Neuronal stem cell (in vitro differentiated cells): ENCODE results near the gene SNX2.

ENCODE experiments used
- DNase-seq: peaks from one replicate; pipeline ENCODE4 v3.0.0-alpha.2; 2013; ENCODE audit warnings: low spot score
- H2AFZ ChIP-seq: one replicate; pipeline ENCODE4 v1.6.1; 2013; ENCODE audit warnings: mild to moderate bottlenecking, low read length, inconsistent platforms
- H2AK5ac ChIP-seq: 2 replicates; pipeline ENCODE4 v1.6.1; 2013; ENCODE audit warnings: low read depth, mild to moderate bottlenecking, inconsistent platforms, low read length, moderate library complexity, mixed read lengths
- H2BK120ac ChIP-seq: 2 replicates; pipeline ENCODE4 v1.6.1; 2013; ENCODE audit warnings: low read depth, mild to moderate bottlenecking, inconsistent platforms, low read length, moderate library complexity, mixed read lengths
- H2BK12ac ChIP-seq: one replicate; pipeline ENCODE4 v1.6.1; 2013; ENCODE audit warnings: low read length, inconsistent platforms
- H2BK15ac ChIP-seq: 2 replicates; pipeline ENCODE4 v1.6.1; 2013; ENCODE audit warnings: mild to moderate bottlenecking, low read length, inconsistent platforms, mixed read lengths
- H2BK5ac ChIP-seq: one replicate; pipeline ENCODE4 v1.6.1; 2013; ENCODE audit warnings: inconsistent platforms, mild to moderate bottlenecking, low read length, moderate library complexity
- H3K14ac ChIP-seq: one replicate; pipeline ENCODE4 v1.6.1; 2013; ENCODE audit warnings: low read length, inconsistent platforms
- H3K18ac ChIP-seq: 2 replicates; pipeline ENCODE4 v1.6.1; 2013; ENCODE audit warnings: low read length, inconsistent platforms
- H3K23ac ChIP-seq: 2 replicates; pipeline ENCODE4 v1.6.1; 2013; ENCODE audit warnings: low read depth, mild to moderate bottlenecking, mixed read lengths, low read length, inconsistent platforms; ENCODE audit not compliant: poor library complexity
- H3K27ac ChIP-seq: replicated peaks from 3 replicates; pipeline ENCODE4 v1.5.1; 2013; ENCODE audit warnings: low read length, inconsistent platforms
- H3K27me3 ChIP-seq, 3 experiments: 2 replicates each; pipeline ENCODE4 v1.6.1; 2013; ENCODE audit warnings: low read length in 3 of 3, mild to moderate bottlenecking in 2 of 3, inconsistent platforms in 1 of 3, low read depth in 1 of 3, mixed read lengths in 1 of 3, moderate library complexity in 1 of 3; ENCODE audit not compliant: control insufficient read depth in 3 of 3, insufficient read depth in 3 of 3
- H3K36me3 ChIP-seq, 2 donors: replicated peaks in 1 of 2; 2 replicates each; pipeline ENCODE4 v1.6.1; 2013; ENCODE audit warnings: low read length in 2 of 2; ENCODE audit not compliant: control insufficient read depth in 2 of 2, insufficient read depth in 2 of 2
- H3K4ac ChIP-seq: 2 replicates; pipeline ENCODE4 v1.6.1; 2013; ENCODE audit warnings: inconsistent platforms, mild to moderate bottlenecking, low read length, moderate library complexity
- H3K4me1 ChIP-seq, 2 donors: 1 replicate in 1 of 2; 2 replicates in 1 of 2; pipeline ENCODE4 v1.6.1; 2013; ENCODE audit warnings: low read length in 2 of 2, low read depth in 1 of 2; ENCODE audit not compliant: control insufficient read depth in 2 of 2, insufficient read depth in 1 of 2
- H3K4me2 ChIP-seq: one replicate; pipeline ENCODE4 v1.6.1; 2013; ENCODE audit warnings: mild to moderate bottlenecking, low read length, inconsistent platforms; ENCODE audit not compliant: insufficient read depth, poor library complexity, severe bottlenecking
- H3K4me3 ChIP-seq, 2 donors: 2 replicates each; pipeline ENCODE4 v1.5.1; 2013; ENCODE audit warnings: low read length in 2 of 2, mild to moderate bottlenecking in 2 of 2, inconsistent platforms in 1 of 2, moderate library complexity in 1 of 2
- H3K79me1 ChIP-seq: one replicate; pipeline ENCODE4 v1.6.1; 2013; ENCODE audit warnings: low read depth, mild to moderate bottlenecking, inconsistent platforms, low read length, moderate library complexity
- H3K9ac ChIP-seq: one replicate; pipeline ENCODE4 v1.6.1; 2013; ENCODE audit warnings: mild to moderate bottlenecking, low read depth, low read length, inconsistent platforms; ENCODE audit not compliant: poor library complexity
- H3K9me3 ChIP-seq, 2 donors: replicated peaks in 1 of 2; 2 replicates each; pipeline versions ENCODE3 to v1.6.1; 2013; ENCODE audit warnings: low read length in 2 of 2, mild to moderate bottlenecking in 2 of 2, inconsistent platforms in 1 of 2, low read depth in 1 of 2, mixed read lengths in 1 of 2, moderate library complexity in 1 of 2; ENCODE audit not compliant: control insufficient read depth in 2 of 2, insufficient read depth in 1 of 2
- H4K8ac ChIP-seq: one replicate; pipeline ENCODE4 v1.6.1; 2013; ENCODE audit warnings: low read depth, mild to moderate bottlenecking, inconsistent platforms, low read length, moderate library complexity
- H4K91ac ChIP-seq: one replicate; pipeline ENCODE4 v1.6.1; 2013; ENCODE audit warnings: low read length, low read depth, mild to moderate bottlenecking, inconsistent platforms; ENCODE audit not compliant: poor library complexity
- WGBS, 2 donors: extraction: QIAGEN DNeasy Blood & Tissue Kit; methylation state at CpG; one replicate each; pipeline ENCODE4 v1.1.7; 2013; ENCODE audit warnings: missing lambda C conversion rate in 2 of 2, mixed read lengths in 1 of 2; ENCODE audit not compliant: insufficient read length in 2 of 2, insufficient replicate concordance in 1 of 2; ENCODE audit errors: extremely low coverage in 2 of 2; 5-methylcytosine and 5-hydroxymethylcytosine counted together

SNX2 gene

GRCh38 chr5:122770477-122770876, 4.4 kb upstream of the SNX2 start:
- Histone ChIP-seq H2AK5ac (no peak overlapping the region), H2BK120ac (no peak overlapping the region), H2BK5ac (no peak overlapping the region), H4K8ac (no peak overlapping the region), H3K23ac (no peak overlapping the region), H2BK12ac (no peak overlapping the region), H3K14ac (no peak overlapping the region), H3K4me1 (peaks cover 0 to 6% of the 10 kb centered on the region in 2 donors), H3K9ac (no peak overlapping the region), H3K27ac (no peak overlapping the region), H3K4ac (no peak overlapping the region), H2BK15ac (no peak overlapping the region), H3K4me2 (no peak overlapping the region), H3K18ac (no peak overlapping the region), H3K79me1 (peaks cover 3% of the 10 kb centered on the region), H3K36me3 (no peaks in the 10 kb centered on the region), H3K4me3 (no peak overlapping the region), H3K27me3 (peaks cover 0 to 25% (median 0%) of the 10 kb centered on the region in 3 experiments), H3K9me3 (no peaks in the 10 kb centered on the region), H4K91ac (no peak overlapping the region), H2AFZ (no peak overlapping the region)
- no CpG with 5 or more reads among the region's 3 CpGs for WGBS, 2 donors
- DNase-seq, result no peak

- H2AK5ac ChIP-seq, result no peak overlapping the region
- H4K8ac ChIP-seq, result no peak overlapping the region
- H3K4me1 ChIP-seq, result peaks cover 7 to 8% of the 10 kb centered on the region in 2 donors
- no peak overlapping the region for H2BK5ac ChIP-seq
- no peak overlapping the region for H3K4me3 ChIP-seq
- no peak overlapping the region for H2BK12ac ChIP-seq
- H3K14ac ChIP-seq, result no peak overlapping the region
- H3K27me3 ChIP-seq, result peaks cover 0 to 23% (median 0%) of the 10 kb centered on the region in 3 experiments
- no peak overlapping the region for H3K4ac ChIP-seq
- H3K9me3 ChIP-seq, result no peaks in the 10 kb centered on the region
- H2BK15ac ChIP-seq, result no peak overlapping the region
- no peak overlapping the region for H2AFZ ChIP-seq
- H3K36me3 ChIP-seq, result no peaks in the 10 kb centered on the region
- no peak overlapping the region for H4K91ac ChIP-seq
- DNase-seq, result no peak
- WGBS, 2 donors, result no CpG with 5 or more reads among the region's 1 CpG
- H3K18ac ChIP-seq, result no peak overlapping the region
- no peak overlapping the region for H3K9ac ChIP-seq
- H3K79me1 ChIP-seq, result peaks cover 3% of the 10 kb centered on the region
- no peak overlapping the region for H3K27ac ChIP-seq
- H2BK120ac ChIP-seq, result no peak overlapping the region
- no peak overlapping the region for H3K23ac ChIP-seq
- no peak overlapping the region for H3K4me2 ChIP-seq
Measured at GRCh38 chr5:122772446-122772845, 2.4 kb upstream of the SNX2 start.

- H3K4me2 ChIP-seq, result no peak overlapping the region
- H2AK5ac ChIP-seq, result no peak overlapping the region
- no peak overlapping the region for H4K91ac ChIP-seq
- no peak overlapping the region for H2BK5ac ChIP-seq
- H2AFZ ChIP-seq, result no peak overlapping the region
- H3K27ac ChIP-seq, result no peak overlapping the region
- no peak overlapping the region for H2BK120ac ChIP-seq
- no peak overlapping the region for H2BK15ac ChIP-seq
- H3K4me1 ChIP-seq, result peaks cover 7 to 8% of the 10 kb centered on the region in 2 donors
- no peak overlapping the region for H3K4ac ChIP-seq
- peaks cover 3% of the 10 kb centered on the region for H3K79me1 ChIP-seq
- no peak overlapping the region for H3K4me3 ChIP-seq
- no peak for DNase-seq
- no peak overlapping the region for H2BK12ac ChIP-seq
- H3K9ac ChIP-seq, result no peak overlapping the region
- no peaks in the 10 kb centered on the region for H3K9me3 ChIP-seq
- no peak overlapping the region for H3K18ac ChIP-seq
- H3K23ac ChIP-seq, result no peak overlapping the region
- WGBS, 2 donors, result no CpG with 5 or more reads among the region's 3 CpGs
- H3K27me3 ChIP-seq, result peaks cover 0 to 22% (median 0%) of the 10 kb centered on the region in 3 experiments
- H4K8ac ChIP-seq, result no peak overlapping the region
- H3K36me3 ChIP-seq, result no peaks in the 10 kb centered on the region
- no peak overlapping the region for H3K14ac ChIP-seq
Measured at GRCh38 chr5:122773619-122774018, 1.3 kb upstream of the SNX2 start.

- Histone ChIP-seq H2BK120ac (no peak overlapping the region), H3K18ac (no peak overlapping the region), H4K8ac (no peak overlapping the region), H3K4me3 (peak overlapping the region; percentile 66 to 98), H3K4ac (no peak overlapping the region), H2BK15ac (no peak overlapping the region), H3K9ac (no peak overlapping the region), H3K27me3 (peaks cover 0 to 20% (median 0%) of the 10 kb centered on the region in 3 experiments), H3K14ac (no peak overlapping the region), H3K4me1 (peaks cover 7 to 8% of the 10 kb centered on the region in 2 donors), H3K23ac (no peak overlapping the region), H3K36me3 (no peaks in the 10 kb centered on the region), H3K9me3 (peaks cover 0 to 4% of the 10 kb centered on the region in 2 donors), H2BK5ac (no peak overlapping the region), H4K91ac (no peak overlapping the region), H2BK12ac (no peak overlapping the region), H2AFZ (peak overlapping the region; percentile 98), H3K4me2 (peak overlapping the region; percentile 44), H2AK5ac (no peak overlapping the region), H3K27ac (no peak overlapping the region), H3K79me1 (peaks cover 3% of the 10 kb centered on the region)
- no CpG with 5 or more reads among the region's 8 CpGs for WGBS, 2 donors
- DNase-seq, result no peak
Measured at GRCh38 chr5:122774519-122774860, 390 bp upstream of the SNX2 start.
